ENCODE data around the gene XRCC2.
A peak's percentile ranks its signal among the peaks of the same experiment; 100 is the strongest.
"Not testable (repeated sequence)": the region's sequence is repeated elsewhere in the genome, so short reads cannot be mapped to it uniquely, and the experiment has no call there.

XRCC2 gene

DNA sequence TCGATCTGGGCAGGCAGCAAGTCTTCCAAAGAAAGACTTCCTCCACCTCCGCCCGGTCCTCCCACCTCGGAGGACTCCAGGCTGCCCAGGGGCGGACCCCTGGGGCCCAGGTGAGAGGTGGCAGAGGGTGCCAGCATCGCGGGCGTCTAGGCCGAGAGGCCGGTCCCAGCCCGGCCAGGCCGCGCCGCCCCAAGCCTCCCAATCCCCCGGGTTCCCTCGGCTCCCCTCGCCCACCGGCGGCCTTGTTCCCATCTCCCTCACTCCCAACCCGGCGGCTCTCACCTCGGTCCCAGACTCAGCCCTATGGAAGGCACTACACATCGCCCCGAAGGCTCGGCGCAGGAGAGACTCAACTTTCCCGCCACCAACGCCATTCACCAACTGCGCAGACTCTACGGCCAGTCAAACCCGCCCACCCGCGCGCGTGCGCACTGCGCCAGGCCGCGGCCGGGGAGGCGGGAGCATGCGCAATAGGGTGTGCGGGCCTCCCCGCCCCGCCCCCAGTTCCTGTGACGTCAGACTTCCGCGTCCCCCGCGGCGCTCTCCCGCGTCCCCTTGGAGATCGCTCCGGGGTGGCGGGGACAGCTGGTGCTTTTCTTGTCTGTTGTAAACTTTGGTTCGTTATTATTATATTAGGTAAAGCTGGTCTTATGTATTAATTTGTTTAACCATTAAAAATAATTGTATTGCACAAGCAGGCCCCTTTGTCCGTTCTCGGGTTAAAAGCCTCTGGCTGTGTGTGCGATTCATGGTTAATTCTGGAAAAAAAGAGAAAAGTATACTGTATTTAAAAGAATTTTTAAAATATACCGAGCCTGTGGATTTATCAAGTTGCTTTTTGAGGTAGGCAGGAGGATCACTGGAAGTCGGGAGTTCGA, at the start of gene XRCC2:
TSS of gene XRCC2 (minus strand) at position 383 of the 878 bp plus-strand sequence. CDS start at position 321, 62 bp downstream.
- DNase-seq (ENCODE audit: low read depth in 2 of 2), result peak; percentile 86 to 89

DNA sequence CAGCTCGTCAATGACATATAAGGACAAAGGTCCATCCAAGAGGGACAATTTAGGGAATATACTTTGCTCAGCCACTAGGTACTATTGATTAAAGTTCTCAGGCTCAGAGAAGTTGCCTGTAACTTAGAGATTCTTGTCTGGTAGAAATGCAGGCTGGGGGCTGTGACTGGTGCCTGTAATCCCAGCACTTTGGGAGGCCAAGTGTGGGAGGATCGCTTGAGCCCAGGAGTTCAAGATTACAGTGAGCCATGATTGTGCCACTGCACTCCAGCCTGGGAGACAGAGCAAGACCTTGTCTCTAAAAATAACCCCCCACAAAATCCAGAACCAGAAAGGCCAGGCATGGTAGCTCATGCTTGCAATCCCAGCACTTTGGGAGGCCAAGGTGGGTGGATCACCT, 47.4 kb upstream of the XRCC2 start:
- no peak for DNase-seq (ENCODE audit: low read depth in 2 of 2)

DNA sequence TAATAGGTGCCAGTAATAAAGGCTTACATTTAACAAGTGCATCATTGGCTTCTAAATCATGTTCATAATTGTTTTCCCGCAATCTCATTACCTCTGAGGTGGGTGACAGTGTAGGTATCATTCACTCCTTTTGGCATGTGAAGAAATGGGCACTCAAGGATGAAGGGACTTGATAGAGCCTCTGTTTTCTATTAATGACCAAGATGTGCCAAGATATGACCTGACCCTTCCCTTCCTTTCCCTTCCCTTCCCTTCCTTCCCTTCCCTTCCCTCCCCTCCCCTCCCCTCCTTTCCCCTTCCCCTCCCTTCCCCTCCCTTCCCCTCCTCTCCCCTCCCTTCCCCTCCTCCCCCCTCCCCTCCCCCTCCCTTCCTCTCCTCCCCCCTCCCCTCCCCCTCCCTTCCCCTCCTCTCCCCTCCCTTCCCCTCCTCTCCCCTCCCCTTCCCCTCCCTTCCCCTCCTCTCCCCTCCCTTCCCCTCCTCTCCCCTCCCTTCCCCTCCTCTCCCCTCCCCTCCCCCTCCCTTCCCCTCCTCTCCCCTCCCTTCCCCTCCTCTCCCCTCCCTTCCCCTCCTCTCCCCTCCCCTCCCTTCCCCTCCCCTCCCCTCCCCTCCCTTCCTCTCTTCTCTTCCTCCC, 36.6 kb upstream of the XRCC2 start:
- DNase-seq (ENCODE audit: low read depth in 2 of 2), result not testable (repeated sequence)

DNA sequence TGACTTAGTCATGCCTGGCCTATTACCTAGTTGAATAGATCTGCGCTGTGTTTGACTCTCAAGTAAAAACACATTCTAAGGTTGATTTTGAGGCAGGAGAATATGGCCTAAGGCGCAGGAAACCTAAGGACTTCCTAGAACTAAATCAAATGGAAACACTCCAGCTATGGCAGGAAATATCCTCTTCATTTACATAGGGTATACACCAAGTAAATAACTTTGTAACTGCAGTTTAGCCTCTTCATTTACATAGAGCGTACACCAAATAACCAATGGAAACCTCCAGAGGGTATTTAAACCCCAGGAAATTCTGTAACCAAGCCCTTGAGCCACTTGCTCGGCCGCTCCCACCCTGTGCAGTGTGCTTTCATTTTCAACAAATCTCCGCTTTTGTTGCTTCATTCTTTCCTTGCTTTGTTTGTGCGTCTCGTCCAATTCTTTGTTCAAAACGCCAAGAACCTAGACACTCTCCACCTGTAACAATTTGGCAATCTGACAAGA, 35.6 kb upstream of the XRCC2 start:
- DNase-seq (ENCODE audit: low read depth in 2 of 2), result no peak

DNA sequence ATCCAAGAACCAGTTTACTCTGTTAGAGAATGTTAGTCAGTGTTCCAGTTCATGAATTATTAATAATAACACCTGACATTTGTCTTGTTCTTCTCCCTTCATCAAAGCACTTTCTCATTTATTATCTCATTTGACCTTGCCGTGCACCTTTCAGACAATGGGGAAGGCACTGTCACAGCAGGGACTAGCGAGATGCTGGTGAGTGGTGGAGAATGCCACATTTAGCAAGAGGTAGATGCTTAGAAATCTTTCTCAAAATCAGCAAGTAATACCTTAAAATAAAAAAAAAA, 34.2 kb upstream of the XRCC2 start:
- DNase-seq (ENCODE audit: low read depth in 2 of 2), result no peak

DNA sequence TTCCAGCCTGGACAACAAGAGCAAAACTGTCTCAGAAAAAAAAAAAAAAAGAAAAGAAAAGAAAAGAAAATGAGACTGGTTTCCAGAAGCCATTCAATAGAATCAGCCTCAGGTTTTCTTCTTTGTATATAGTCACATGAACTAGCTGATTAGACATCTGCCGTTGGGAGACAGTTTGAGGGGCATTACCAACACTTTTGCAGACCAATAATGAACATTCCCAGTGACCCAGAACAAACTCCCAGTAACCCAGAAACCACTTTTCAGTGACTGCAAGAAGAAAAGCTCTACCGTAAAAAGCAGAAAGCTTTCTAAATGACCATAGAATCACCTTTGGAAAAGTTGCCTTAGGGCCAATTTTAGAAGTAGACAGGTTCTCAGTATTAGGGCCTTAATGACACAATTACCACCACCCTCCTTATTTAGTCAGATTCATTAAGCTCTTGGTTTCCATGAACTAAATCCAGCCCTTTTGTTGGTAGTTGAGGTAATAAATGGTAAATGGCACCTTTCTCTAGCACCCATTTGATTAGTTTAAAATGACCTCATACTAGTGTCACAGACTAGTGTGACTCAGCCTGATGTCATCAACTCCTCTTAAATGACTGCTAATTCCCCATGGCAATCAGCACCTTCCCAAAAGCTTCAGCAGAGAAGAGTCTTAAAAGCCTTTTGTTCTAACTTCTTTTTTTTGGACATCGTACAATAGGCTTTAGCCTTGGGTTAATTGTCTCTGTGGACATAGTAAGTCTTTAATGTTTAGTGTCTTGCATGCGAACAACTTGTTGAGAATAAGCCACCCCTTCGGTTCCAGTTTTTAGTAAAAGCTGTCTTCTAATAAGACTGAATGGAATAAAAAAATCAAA, 33.6 kb upstream of the XRCC2 start:
- DNase-seq (ENCODE audit: low read depth in 2 of 2), result no peak

DNA sequence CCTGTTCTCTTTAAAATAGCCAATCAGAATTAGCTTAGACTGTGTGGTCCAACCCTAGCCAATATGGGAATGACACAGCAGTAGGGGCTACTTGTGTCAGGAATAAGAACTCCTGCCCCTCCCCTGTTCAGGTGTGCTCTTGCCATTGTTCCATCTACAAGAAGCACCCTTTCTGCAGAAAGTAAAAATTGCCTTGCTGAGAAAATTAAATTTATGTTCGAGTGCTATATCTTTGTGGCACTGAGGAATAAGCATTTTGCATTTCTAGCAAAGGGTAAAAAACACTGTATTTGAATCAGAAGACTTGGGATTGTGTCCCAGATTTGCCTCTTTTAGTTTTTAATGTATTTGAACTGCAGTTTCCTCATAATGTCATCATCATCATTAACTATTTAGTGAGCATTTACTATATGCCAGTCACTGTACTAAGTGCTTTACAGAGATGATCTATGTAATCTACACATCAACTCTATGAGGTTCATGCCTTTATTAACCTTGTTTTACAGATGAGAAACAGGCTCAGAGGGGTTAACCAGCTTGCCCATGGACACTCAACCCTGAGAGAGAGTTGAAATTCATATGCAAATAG, 28.9 kb upstream of the XRCC2 start:
- DNase-seq (ENCODE audit: low read depth in 2 of 2), result no peak

DNA sequence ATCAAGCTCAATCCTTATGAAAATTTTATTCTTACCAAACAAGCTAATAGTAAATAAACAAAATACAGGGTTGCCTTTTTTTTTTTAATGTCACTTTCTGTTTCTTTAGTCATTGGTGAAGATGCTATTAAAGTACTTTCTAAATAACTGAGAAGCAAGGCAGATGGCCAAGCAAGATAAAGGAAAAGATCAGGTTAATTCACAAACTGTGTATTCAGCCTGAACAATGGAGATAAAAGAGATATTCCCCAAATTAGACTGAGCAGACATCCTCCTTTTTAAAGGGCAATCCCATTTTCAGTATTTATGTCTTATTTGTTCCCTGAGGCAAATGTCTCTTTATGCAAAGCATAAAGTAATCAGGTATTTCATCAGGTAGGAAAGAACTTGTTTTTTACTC, 23.1 kb upstream of the XRCC2 start:
- no peak for DNase-seq (ENCODE audit: low read depth in 2 of 2)

DNA sequence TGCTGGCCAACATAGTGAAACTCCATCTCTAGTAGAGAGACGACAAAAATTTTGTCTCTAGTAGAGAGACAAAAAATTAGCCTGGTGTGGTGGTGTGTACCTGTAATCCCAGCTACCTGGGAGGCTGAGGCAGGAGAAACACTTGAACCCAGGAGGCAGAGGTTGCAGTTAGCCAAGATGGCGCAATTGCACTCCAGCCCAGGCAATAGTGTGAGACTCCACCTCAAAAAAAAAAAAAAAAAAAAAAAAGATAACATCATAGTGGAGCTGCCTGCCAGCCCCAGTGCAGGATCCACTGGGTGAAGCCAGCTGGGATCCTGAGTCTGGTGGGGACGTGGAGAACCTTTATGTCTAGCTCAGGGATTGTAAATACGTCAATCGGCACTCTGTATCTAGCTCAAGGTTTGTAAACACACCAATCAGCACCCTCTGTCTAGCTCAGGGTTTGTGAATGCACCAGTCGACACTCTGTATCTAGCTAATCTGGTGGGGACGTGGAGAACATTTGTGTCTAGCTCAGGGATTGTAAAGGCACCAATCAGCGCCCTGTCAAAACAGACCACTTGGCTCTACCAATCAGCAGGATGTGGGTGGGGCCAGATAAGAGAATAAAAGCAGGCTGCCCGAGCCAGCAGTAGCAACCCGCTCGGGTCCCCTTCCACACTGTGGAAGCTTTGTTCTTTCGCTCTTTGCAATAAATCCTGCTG, 21.5 kb upstream of the XRCC2 start:
- not testable (repeated sequence) for DNase-seq (ENCODE audit: low read depth in 2 of 2)

DNA sequence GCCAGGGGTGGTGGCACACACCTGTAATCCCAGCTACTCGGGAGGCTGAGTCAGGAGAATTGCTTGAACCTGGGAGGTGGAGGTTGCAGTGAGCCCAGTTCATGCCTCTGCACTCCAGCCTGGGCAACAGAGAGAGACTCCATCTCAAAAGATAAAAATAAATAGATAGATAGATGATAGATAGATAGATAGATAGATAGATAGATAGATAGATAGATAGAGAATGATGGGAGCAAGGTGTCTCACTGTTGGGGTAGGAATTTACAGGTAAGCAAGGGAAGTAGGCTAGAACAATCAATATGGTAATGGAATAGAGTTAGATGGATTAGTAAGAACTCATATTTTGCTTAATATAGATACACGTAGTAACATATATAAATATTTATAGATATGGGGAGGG, 16.3 kb upstream of the XRCC2 start:
- DNase-seq (ENCODE audit: low read depth in 2 of 2), result not testable (repeated sequence)

DNA sequence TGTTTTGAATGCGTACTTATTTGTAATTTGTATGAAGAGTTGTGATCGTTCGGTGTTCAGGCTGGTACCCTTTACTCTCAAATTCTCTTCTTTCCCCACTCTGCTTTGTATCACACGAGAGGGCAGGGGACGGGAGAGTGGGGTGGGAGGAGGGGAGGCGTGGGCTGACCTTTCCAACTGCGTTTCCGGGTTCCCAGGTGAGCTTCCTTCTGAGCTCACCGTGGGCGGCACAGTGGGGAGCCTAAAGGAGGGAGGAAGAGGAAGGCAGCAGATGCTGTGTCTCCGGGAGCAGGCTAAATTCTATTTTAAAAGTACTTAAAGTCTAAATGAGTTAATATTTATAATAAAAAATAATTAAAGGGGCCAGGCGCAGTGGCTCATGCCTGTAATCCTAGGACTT, 7.4 kb upstream of the XRCC2 start:
- no peak for DNase-seq (ENCODE audit: low read depth in 2 of 2)

DNA sequence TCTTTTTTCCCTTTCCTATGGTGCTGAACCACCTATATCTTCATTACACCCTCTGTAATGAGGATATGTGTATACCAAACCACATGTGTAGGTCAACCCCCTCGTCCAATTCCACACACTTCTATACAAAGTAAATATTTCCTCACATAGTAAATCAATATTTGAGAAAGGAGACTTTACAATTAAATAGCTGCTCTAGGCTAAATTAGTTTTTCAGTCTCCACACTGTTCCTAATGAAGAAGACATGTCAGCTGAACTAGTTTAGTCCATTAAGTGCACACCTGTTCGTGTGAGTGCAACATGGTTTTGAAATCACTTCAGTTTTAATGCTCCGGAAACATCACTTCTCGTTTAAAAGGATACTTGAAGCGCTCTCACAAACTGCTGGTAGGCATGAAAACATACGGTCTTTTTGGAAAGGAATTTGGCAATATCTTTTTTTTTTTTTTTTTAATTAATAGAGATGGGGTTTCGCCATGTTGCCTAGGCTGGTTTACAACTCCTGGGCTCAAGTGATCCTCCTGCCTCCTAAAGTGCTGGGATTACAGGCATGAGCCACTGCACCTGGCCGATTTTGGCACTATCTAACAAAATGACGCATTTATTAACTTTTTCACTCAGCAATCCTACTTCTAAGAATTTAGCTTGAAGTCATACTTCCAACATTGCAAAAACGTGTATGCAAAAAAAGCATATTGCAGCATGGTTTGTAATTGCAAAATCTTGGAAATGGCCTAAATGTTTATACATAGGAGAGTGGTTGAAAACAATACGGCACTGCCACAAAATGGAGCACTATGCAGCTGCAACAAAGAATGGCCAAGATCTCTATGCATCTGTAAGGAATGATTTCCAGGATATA, 2.1 kb upstream of the XRCC2 start:
- DNase-seq (ENCODE audit: low read depth in 2 of 2), result no peak

DNA sequence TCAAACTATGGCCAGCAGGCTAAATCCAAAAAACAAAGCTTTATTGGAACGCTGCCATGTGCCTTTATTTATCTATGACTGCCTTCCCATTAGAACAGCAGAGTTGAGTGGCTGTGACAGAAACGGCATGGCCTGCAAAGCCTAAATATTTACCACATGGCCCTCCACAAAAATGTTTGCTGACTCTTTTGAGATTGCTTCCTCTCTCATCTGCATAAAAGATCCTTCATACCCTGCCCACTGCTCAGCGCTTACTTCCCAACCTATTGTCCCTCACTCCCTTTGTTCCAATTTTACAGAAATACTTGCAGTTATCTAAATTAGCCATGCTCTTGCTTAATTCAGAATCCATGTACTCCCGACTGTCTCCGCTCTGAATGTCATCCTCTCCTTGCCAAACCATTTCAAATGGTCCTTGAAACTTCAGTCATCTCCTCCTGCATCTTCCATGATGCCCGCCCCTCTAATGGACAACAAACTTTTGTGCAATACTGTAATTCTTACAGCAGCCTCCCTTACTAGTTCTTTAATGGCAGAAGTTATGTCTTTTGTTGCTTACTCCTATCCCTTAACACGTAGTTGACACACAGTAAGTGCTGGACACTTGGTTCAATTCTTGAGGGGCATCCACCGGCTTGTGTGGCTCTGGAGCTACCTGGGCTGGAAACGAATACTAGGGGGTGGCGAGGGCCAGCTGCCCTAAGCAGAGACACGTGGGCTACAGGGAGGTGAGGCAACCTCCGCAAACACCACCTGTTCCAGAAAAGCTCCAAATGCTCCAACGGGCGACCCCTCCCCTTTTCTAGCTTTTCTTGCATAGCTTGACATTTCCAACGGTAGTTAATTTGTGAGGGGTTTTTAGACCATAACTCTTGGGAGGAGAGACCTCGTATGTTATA, 832 bp downstream of the XRCC2 start:
- DNase-seq (ENCODE audit: low read depth in 2 of 2), result no peak

DNA sequence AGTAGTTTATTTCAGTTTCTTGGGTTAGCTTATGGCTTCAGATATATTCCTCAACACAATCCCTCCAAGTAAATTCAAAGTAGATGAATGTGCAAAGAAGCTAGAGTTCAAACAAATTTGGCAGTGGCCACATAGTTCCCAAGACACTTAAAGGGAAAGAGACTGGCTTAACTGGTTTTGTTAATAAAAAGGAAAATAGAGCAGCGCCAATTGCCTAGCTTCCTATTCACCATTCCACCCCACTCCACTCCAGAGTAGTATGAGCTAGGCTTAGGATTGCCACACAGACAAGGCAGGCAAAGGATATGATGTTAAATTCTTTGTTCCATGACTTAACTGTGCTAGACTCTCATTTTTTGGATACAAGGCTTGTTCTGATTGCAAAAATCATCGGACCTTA, 2.0 kb downstream of the XRCC2 start:
- DNase-seq (ENCODE audit: low read depth in 2 of 2), result no peak

DNA sequence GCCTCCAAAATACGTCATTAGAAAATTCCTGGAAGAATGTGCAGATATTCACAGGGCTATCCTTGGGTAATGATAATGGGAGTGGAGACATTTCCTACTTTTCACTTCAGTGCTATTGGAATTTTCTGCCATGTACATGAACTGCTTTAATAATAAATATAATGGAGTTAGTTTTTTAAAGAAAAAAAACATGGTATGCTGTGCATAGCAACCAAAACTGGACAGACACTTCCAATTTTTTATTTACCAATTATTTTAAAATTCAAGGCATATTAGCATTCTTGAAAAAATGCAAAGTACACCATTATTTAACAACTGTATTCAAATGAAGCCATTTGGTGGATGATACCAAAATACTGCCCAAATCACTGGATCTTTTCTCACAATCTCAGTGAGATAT, 3.3 kb downstream of the XRCC2 start:
- DNase-seq (ENCODE audit: low read depth in 2 of 2), result no peak

DNA sequence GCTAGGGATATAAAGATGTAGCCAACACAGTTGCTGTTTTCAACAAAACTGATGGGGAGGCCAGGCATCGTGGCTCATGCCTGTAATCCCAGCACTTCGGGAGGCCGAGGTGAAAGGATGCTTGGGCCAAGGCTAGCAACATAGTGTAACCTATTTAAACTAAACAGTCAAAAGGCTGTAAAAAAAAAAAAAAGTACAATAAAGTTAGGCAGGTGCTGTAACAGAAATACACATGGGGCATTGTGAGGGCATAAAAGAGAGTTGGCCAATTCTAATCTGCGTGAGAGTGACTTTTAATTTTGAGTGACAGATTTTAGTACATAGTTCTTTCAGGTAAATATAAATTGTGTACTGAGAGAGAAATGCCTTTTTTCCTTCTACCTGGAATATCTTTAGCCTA, 6.2 kb downstream of the XRCC2 start:
- no peak for DNase-seq (ENCODE audit: low read depth in 2 of 2)

DNA sequence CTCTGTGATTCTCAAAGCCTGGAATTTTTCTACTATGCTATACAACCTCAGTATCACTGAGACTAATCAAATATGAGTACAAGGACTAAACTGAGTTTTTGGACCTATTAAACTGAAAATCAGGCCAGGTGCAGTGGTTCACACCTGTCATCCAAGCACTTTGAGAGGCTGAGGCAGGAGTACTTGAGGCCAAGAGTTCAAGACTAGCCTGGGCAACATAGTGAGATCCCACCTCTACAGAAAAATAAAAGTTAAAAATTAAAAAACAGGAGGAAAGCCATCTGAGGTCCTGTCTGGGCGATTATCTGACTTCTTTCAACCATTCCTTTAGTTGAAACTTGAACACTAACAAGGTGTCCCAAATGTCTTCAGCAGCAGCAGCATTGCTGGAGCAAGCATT, 7.0 kb downstream of the XRCC2 start:
- DNase-seq (ENCODE audit: low read depth in 2 of 2), result no peak

DNA sequence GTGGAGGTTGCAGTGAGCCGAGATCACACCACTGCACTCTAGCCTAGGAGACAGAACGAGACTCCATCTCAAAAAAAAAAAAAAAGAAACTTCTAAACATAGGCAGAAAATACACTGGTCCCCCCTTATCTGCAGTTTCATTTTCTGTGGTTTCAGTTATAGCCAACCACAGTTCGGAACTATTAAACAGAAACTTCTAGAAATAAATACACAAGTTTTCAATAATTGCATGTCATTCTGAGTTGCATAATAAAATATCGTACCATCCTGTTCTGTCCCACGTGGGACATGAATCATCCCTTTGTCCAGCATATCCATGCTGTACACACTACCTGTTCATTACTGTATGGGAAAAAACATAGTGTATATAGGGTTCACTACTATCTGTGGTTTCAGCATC, 8.0 kb downstream of the XRCC2 start:
- DNase-seq (ENCODE audit: low read depth in 2 of 2), result no peak

DNA sequence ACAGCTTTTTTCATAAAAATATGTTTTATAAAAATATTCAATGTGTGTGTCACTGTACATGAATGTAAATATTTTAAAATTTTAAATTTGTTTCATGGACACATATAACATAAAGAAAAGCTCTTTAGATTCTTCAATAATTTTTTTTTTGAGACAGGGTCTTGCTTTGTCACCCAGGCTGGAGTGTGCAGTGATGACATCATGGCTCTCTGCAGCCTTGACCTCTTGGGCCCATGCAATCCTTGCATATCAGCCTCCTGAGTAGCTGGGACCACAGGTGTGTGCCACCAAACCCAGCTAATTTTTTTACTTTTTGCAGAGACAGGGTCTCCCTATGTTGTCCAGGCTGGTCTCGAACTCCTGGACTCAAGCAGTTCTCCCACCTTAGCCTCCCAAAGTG, 9.9 kb downstream of the XRCC2 start:
- DNase-seq (ENCODE audit: low read depth in 2 of 2), result no peak
